SK-N-SH (cell line): ENCODE data around the gene PCSK7. TPM values are rescaled to one million over a fixed set of nuclear protein-coding genes. Genes with fewer than 3 reads are reported as not detected.

Experiments
- CTCF ChIA-PET: fragments of 300-600, 350-600 bp; formaldehyde crosslinking; extraction: SDS; loops from one replicate; lab custom pipeline; 2021; lab: Yijun Ruan, JAX
- POLR2A ChIA-PET: fragments of 350-600 bp; sonication (Branson Sonifier 250); formaldehyde crosslinking; extraction: SDS; loops from one replicate; lab custom pipeline; 2020; ENCODE audit warnings: antibody characterized with exemption, inconsistent platforms; lab: Yijun Ruan, JAX
- DNase-seq: peaks from one replicate; pipeline ENCODE4 v3.0.0; 2012
- H2AFZ ChIP-seq: fragments of 200-600 bp; sonication (generic); 2 replicates; pipeline ENCODE4 v1.8.1; 2016; ENCODE audit warnings: antibody characterized with exemption, mild to moderate bottlenecking, low read depth
- H3F3A ChIP-seq: fragments of 200-600 bp; sonication (generic); replicated peaks from 2 replicates; pipeline ENCODE3; 2016; ENCODE audit warnings: antibody characterized with exemption, mild to moderate bottlenecking; ENCODE audit not compliant: insufficient read depth
- H3K27ac ChIP-seq, 2 experiments: fragments of 200-500 bp in 1 of 2; fragments of 200-600 bp in 1 of 2; sonication (Bioruptor generic) in 1 of 2; sonication (generic), shearing (Covaris generic) in 1 of 2; 2 replicates each; pipeline versions ENCODE4 v1.5.1 to v1.6.1; 2014 to 2016; ENCODE audit warnings: low read depth in 2 of 2, inconsistent platforms in 1 of 2, low read length in 1 of 2, mild to moderate bottlenecking in 1 of 2, mixed read lengths in 1 of 2
- H3K27me3 ChIP-seq: fragments of 200-600 bp; sonication (generic), shearing (Covaris generic); 2 replicates; pipeline ENCODE4 v1.6.1; 2016; ENCODE audit warnings: mixed run types; ENCODE audit not compliant: insufficient read depth
- H3K36me3 ChIP-seq, 2 experiments: fragments of 200-500 bp in 1 of 2; fragments of 200-600 bp in 1 of 2; sonication (Bioruptor generic) in 1 of 2; sonication (generic) in 1 of 2; replicated peaks in 1 of 2; 2 replicates each; pipeline versions ENCODE3 to v1.5.1; 2014 to 2016; ENCODE audit warnings: low read length in 1 of 2, mild to moderate bottlenecking in 1 of 2; ENCODE audit not compliant: insufficient read depth in 2 of 2, control insufficient read depth in 1 of 2
- H3K4me1 ChIP-seq, 2 experiments: fragments of 200-500 bp in 1 of 2; fragments of 200-600 bp in 1 of 2; sonication (Bioruptor generic) in 1 of 2; sonication (generic), shearing (Covaris generic) in 1 of 2; 2 replicates each; pipeline versions ENCODE4 v1.5.1 to v1.6.1; 2014 to 2016; ENCODE audit warnings: low read depth in 1 of 2, low read length in 1 of 2, mixed run types in 1 of 2; ENCODE audit not compliant: insufficient read depth in 2 of 2, control insufficient read depth in 1 of 2
- H3K4me2 ChIP-seq: fragments of 200-600 bp; sonication (generic), shearing (Covaris generic); 2 replicates; pipeline ENCODE4 v1.6.1; 2017; ENCODE audit warnings: mixed run types
- H3K4me3 ChIP-seq, 2 experiments: fragments of 200-500 bp in 1 of 2; fragments of 200-600 bp in 1 of 2; sonication (Bioruptor generic) in 1 of 2; sonication (generic), shearing (Covaris generic) in 1 of 2; 2 replicates each; pipeline versions ENCODE4 v1.5.1 to v1.8.1; 2014 to 2016; ENCODE audit warnings: low read depth in 2 of 2, inconsistent platforms in 1 of 2, low read length in 1 of 2, mild to moderate bottlenecking in 1 of 2, mixed read lengths in 1 of 2, moderate library complexity in 1 of 2
- H3K79me2 ChIP-seq: fragments of 200-600 bp; sonication (generic); 2 replicates; pipeline ENCODE4 v1.8.1; 2017; ENCODE audit warnings: mild to moderate bottlenecking; ENCODE audit not compliant: insufficient read depth
- H3K9ac ChIP-seq: fragments of 200-600 bp; sonication (generic); 2 replicates; pipeline ENCODE4 v1.6.1; 2017; ENCODE audit warnings: mixed run types
- H3K9me2 ChIP-seq: fragments of 200-600 bp; sonication (generic); 2 replicates; pipeline ENCODE4 v1.6.1; 2017; ENCODE audit warnings: mixed run types
- H3K9me3 ChIP-seq: fragments of 200-600 bp; sonication (generic); 2 replicates; pipeline ENCODE4 v1.6.1; 2017; ENCODE audit warnings: mixed run types, mild to moderate bottlenecking, moderate library complexity
- H4K20me1 ChIP-seq: fragments of 200-600 bp; sonication (generic); 2 replicates; pipeline ENCODE4 v1.6.1; 2017; ENCODE audit warnings: mild to moderate bottlenecking, mixed run types; ENCODE audit not compliant: insufficient read depth
- CTCF ChIP-seq: fragments of 200-600 bp; sonication (generic); IDR thresholded peaks from 2 replicates; pipeline ENCODE4 v1.6.1; 2017; ENCODE audit warnings: antibody characterized with exemption, mild to moderate bottlenecking, moderate library complexity
- ELF1 ChIP-seq: IDR thresholded peaks from 2 replicates; pipeline ENCODE4 v1.4.0; 2012
- FOXJ3 ChIP-seq: sonication (generic); formaldehyde crosslinking; IDR thresholded peaks from 2 replicates; pipeline ENCODE4 v1.5.1; 2020; ENCODE audit warnings: mild to moderate bottlenecking, missing genetic modification reagents
- GABPA ChIP-seq: IDR thresholded peaks from 2 replicates; pipeline ENCODE4 v1.4.0; 2012; ENCODE audit warnings: low read depth, mild to moderate bottlenecking
- IRF3 ChIP-seq: fragments of 150-350 bp; IDR thresholded peaks from 2 replicates; pipeline ENCODE4 v1.6.1; 2016; ENCODE audit warnings: mild to moderate bottlenecking, low read depth, low read length
- JUND ChIP-seq: IDR thresholded peaks from 2 replicates; pipeline ENCODE4 v1.4.0; 2012
- MXI1 ChIP-seq: IDR thresholded peaks from 2 replicates; pipeline ENCODE4 v1.6.1; 2012; ENCODE audit warnings: mild to moderate bottlenecking, low read depth, low read length, improper control_type of control experiment
- NFIC ChIP-seq: IDR thresholded peaks from 2 replicates; pipeline ENCODE4 v1.4.0; 2012; ENCODE audit warnings: borderline replicate concordance
- PBX3 ChIP-seq: IDR thresholded peaks from 2 replicates; pipeline ENCODE4; 2012
- POLR2AphosphoS5 ChIP-seq: IDR thresholded peaks from 2 replicates; pipeline ENCODE4 v1.6.1; 2012; ENCODE audit warnings: low read depth, low read length
- RCOR1 ChIP-seq: fragments of 150-350 bp; IDR thresholded peaks from 2 replicates; pipeline ENCODE4 v1.6.1; 2017; ENCODE audit warnings: antibody characterized with exemption, low read length
- RXRA ChIP-seq: IDR thresholded peaks from 2 replicates; pipeline ENCODE4 v1.4.0; 2012; ENCODE audit warnings: low read depth, mild to moderate bottlenecking, borderline replicate concordance
- SMC3 ChIP-seq: IDR thresholded peaks from 2 replicates; pipeline ENCODE4 v1.6.1; 2012; ENCODE audit warnings: low read depth, low read length, improper control_type of control experiment
- TAF1 ChIP-seq: IDR thresholded peaks from 2 replicates; pipeline ENCODE4 v1.6.1; 2012; ENCODE audit warnings: low read depth, mild to moderate bottlenecking, low read length, moderate library complexity, borderline replicate concordance
- TCF12 ChIP-seq: IDR thresholded peaks from 2 replicates; pipeline ENCODE4 v1.4.0; 2012
- TEAD4 ChIP-seq: IDR thresholded peaks from 2 replicates; pipeline ENCODE4 v1.4.0; 2012; ENCODE audit warnings: mild to moderate bottlenecking, borderline replicate concordance; ENCODE audit not compliant: insufficient read depth
- USF1 ChIP-seq: IDR thresholded peaks from 2 replicates; pipeline ENCODE4 v1.4.0; 2012; ENCODE audit warnings: low read depth, borderline replicate concordance
- ZBTB33 ChIP-seq: IDR thresholded peaks from 2 replicates; pipeline ENCODE4 v1.4.0; 2012; ENCODE audit warnings: low read depth, borderline replicate concordance
- WGBS: methylation state at CpG from one replicate; pipeline ENCODE4 v1.1.6; 2017; ENCODE audit warnings: low lambda C conversion rate; 5-methylcytosine and 5-hydroxymethylcytosine counted together
- polyA plus RNA-seq, 3 experiments: library from polyadenylated mRNA; depleted of rRNA; stranded (reverse); fragments of >200 nt; gene quantifications; 2 replicates each; pipeline ENCODE4 v1.2.3, GENCODE V29; 2012

PCSK7 gene
- polyA plus RNA-seq, 1 of the 3 experiments (the other 2 are of a cell fraction), result 49.7 TPM

- Histone ChIP-seq H3F3A (peaks cover 19% of the 10 kb centered on the region), H3K79me2 (no peaks in the 10 kb centered on the region), H2AFZ (no peak overlapping the region), H3K27me3 (no peaks in the 10 kb centered on the region), H3K4me2 (no peak overlapping the region), H3K4me3 (no peak overlapping the region), H4K20me1 (no peaks in the 10 kb centered on the region), H3K9me2 (no peaks in the 10 kb centered on the region), H3K4me1 (peaks cover 0 to 4% of the 10 kb centered on the region in 2 experiments; a peak in 1 of 4 replicates), H3K36me3 (peaks cover 17 to 20% of the 10 kb centered on the region in 2 experiments)
- CTCF ChIA-PET, result no interaction called here
- POLR2A ChIA-PET, result no interaction called here
- WGBS, result 53% methylated on average over 2 of the region's 2 CpGs
- TF ChIP-seq TAF1 (no peak), GABPA (no peak), RCOR1 (no peak), IRF3 (no peak), POLR2AphosphoS5 (no peak), MXI1 (no peak), ELF1 (no peak), RXRA (no peak), FOXJ3 (CRISPR knock-in tag) (no peak), CTCF (no peak), NFIC (no peak), TCF12 (no peak), JUND (no peak), TEAD4 (no peak), PBX3 (no peak), USF1 (no peak), ZBTB33 (no peak), SMC3 (no peak)
- TF ChIP-seq, all 33 proteins: peak for 0
- Histone ChIP-seq H3K9ac (no peak overlapping the region), H3K27ac (no peak overlapping the region), H3K9me3 (no peaks in the 10 kb centered on the region)
- DNase-seq, result no peak
These were observed 24.7 kb upstream of the PCSK7 start for GRCh38 chr11:117256573-117256972.
